Breast epithelium (tissue), 4 donors: ENCODE data around the gene WDR86. TPM values are rescaled to one million over a fixed set of nuclear protein-coding genes. Genes with fewer than 3 reads are reported as not detected.
A peak's percentile ranks its signal among the peaks of the same experiment; 100 is the strongest.

Source experiments
- DNase-seq, 2 donors: peaks; one replicate each; pipeline ENCODE4 v3.0.0-alpha.2; 2019; ENCODE audit warnings: low spot score in 2 of 2
- H3K27ac ChIP-seq, 2 donors: fragments of 200-600 bp; sonication (generic) in 1 of 2; one replicate each; pipeline ENCODE4 v1.5.1; 2016 to 2019; ENCODE audit warnings: mild to moderate bottlenecking in 1 of 2
- H3K27me3 ChIP-seq, 2 donors: fragments of 200-600 bp; sonication (generic) in 1 of 2; one replicate each; pipeline versions ENCODE4 v1.5.1 to v1.6.0; 2017 to 2019; ENCODE audit warnings: control low read depth in 1 of 2, mild to moderate bottlenecking in 1 of 2
- H3K36me3 ChIP-seq: fragments of 200-600 bp; one replicate; pipeline ENCODE4 v1.5.1; 2019
- H3K4me1 ChIP-seq, 2 donors: fragments of 200-600 bp; sonication (generic); one replicate each; pipeline ENCODE4 v1.5.1; 2016 to 2019; ENCODE audit warnings: control low read depth in 1 of 2
- H3K4me3 ChIP-seq, 3 donors: fragments of 200-600 bp; sonication (generic); 1 replicate in 2 of 3; 2 replicates in 1 of 3; pipeline ENCODE4 v1.5.1; 2016 to 2019; ENCODE audit warnings: mild to moderate bottlenecking in 3 of 3, moderate library complexity in 2 of 3
- H3K9me3 ChIP-seq, 2 donors: fragments of 200-600 bp; sonication (generic) in 1 of 2; one replicate each; pipeline ENCODE4 v1.5.1; 2016 to 2019; ENCODE audit warnings: control low read depth in 1 of 2
- POLR2A ChIP-seq: fragments of 450-650 bp; IDR thresholded peaks from one replicate; pipeline ENCODE4 v1.6.1; 2016; ENCODE audit warnings: antibody characterized with exemption, mild to moderate bottlenecking, moderate library complexity
- POLR2AphosphoS5 ChIP-seq, 3 donors: sonication (generic); formaldehyde crosslinking; IDR thresholded peaks; one replicate each; pipeline ENCODE4 v1.6.1; 2017; ENCODE audit warnings: antibody characterized with exemption in 3 of 3
- intact Hi-C: fragments of 100-400 bp; cut with DNase I; formaldehyde crosslinking; loops from one replicate; pipeline ENCODE4 v1.15.1; 2023; ENCODE audit warnings: low total_unique reads
- total RNA-seq, 3 donors: library from RNA; depleted of rRNA; stranded (reverse); fragments of >200 nt; gene quantifications; one replicate each; pipeline ENCODE4 v1.1.0, GENCODE V29; 2016
- TF ChIP-seq, protein P1 (sequence below), 3 donors: fragments of 450-650 bp; IDR thresholded peaks; one replicate each; pipeline ENCODE4 v1.5.1; 2016 to 2017; ENCODE audit warnings: antibody characterized with exemption in 3 of 3, mild to moderate bottlenecking in 3 of 3, moderate library complexity in 3 of 3

Gene WDR86
- total RNA-seq, 3 donors from 2014 or later, result 15.5 to 61.5 (median 57.0) TPM

DNA sequence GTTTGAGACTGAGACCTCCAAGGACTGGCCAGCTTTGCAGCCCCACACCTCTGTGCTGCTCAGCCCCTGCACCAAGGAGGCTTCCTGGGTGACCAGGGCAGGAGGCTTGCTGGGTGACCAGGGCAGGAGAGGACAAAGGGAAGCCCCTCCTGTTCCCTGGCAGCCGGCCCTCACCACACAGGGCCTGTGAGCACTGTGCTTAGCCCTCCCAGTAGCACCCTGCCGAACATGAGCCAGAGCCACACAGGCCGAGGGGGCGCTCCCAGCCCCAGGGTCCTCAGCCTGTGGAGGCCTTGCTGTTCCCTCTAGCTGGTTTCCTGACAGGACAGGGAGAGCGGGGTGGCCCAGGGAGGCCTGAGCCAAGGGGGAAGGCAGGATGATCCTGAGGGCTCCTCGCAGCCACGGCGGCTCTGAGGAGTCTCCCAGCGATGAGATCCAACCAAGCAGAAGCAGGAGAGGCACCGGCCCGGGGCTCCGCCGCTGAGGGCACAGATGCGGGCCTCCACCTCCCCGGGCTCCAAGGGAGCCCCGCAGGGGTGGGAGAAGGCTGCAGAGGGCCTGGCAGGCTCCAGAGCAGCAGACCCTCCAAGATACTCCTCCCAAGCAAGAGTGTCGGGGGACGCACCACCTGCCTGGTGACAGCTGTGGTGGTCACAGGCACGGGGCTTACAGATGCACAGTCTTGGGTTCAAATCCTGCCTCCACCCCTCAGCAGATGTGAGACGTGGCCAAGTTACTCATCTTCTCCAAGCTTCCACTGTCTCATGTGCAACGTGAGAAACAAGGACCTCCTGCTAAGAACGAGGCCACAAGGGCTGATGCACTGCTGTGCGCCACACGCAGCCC is 22.5 kb downstream of the WDR86 start:
- TF ChIP-seq POLR2AphosphoS5 (IDR thresholded peaks at IDR 0.05) (no peak), POLR2A (no peak)
- TF ChIP-seq, protein P1, sequence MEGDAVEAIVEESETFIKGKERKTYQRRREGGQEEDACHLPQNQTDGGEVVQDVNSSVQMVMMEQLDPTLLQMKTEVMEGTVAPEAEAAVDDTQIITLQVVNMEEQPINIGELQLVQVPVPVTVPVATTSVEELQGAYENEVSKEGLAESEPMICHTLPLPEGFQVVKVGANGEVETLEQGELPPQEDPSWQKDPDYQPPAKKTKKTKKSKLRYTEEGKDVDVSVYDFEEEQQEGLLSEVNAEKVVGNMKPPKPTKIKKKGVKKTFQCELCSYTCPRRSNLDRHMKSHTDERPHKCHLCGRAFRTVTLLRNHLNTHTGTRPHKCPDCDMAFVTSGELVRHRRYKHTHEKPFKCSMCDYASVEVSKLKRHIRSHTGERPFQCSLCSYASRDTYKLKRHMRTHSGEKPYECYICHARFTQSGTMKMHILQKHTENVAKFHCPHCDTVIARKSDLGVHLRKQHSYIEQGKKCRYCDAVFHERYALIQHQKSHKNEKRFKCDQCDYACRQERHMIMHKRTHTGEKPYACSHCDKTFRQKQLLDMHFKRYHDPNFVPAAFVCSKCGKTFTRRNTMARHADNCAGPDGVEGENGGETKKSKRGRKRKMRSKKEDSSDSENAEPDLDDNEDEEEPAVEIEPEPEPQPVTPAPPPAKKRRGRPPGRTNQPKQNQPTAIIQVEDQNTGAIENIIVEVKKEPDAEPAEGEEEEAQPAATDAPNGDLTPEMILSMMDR (IDR thresholded peaks at IDR 0.05), result no peak
- intact Hi-C loops, result no loop called here
- H3K9me3 ChIP-seq, result no peaks in the 10 kb centered on the region
- no peak for DNase-seq
- H3K4me3 ChIP-seq, result no peak overlapping the region
- H3K36me3 ChIP-seq, result no peaks in the 10 kb centered on the region
- H3K27ac ChIP-seq, result peak overlapping the region; percentile 60 to 61
- H3K4me1 ChIP-seq, result peaks cover 0 to 15% of the 10 kb centered on the region in 2 donors
- no peaks in the 10 kb centered on the region for H3K27me3 ChIP-seq

DNA sequence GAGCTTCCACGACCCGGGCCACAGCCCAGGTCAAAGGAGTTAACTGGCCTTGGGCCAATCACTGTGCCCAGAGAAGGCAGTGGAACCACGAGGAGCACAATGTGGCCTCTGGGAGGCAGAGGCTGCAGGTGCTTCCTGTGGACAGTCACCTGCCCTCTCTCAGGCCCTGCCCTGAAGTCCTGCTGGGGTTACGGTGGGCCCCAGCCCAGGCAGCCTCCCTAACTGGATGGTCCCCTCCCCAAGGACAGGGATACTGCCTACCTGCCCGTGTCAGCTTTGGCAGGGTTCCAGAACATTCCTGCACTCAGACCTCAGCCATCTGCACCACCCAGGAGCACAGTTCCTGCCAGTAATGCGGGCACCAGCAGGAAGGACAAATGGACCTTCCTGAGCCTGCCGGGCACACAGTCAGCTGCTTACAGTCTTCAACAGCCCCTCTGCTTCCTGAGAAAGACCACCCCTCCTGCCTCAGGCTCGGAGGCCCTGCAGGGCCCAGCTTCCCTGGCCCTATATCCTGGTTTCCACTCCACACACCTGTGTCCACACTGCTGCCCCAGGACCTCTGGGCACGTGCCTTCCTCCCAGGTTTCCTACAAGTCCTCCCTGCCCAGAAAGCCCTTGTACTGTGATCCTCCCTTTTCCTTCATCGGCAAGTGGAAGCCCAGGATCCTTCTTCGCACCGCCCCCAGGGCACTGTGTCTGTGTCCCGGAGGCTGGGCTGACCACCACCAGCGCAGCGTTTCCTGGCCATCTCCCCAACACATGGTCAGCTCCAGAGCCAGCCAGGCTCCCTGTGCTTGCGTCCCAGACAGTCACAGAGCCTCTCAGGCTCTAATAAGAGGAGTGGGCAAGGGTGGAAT is 23.3 kb downstream of the WDR86 start:
- intact Hi-C loops, result no loop called here

DNA sequence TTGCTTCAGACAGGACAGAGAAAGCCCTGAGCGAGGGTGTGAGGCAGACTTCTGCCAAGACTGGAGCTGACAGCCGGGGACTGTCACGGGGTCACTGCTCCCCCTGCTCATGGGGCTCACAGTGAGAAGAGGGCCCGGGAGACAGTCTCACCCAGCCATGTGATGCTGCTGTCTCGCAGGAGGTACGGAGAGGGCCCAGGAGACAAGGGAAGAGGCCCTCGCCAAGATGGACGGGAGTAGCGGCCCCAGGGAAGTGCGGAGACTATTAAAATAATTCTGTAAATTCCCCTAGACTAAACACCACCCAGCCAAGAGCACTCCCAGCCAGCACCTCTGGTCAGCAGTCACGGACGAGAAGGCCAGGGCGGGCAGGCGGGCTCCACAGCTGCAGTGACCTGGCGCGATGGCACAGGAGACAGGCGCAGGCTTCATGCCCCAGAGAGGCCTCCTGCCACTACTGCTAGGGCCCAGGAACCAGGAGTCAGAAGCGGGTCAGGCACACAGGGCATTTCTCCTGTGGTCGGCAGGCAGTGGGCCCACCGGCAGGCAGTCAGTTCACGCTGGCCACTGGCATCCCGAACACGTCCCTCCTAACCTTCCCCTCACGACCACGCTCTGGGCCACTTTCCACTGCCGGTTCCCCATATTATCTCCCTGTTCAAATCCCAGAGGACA is 24.1 kb downstream of the WDR86 start:
- TF ChIP-seq POLR2AphosphoS5 (IDR thresholded peaks at IDR 0.05) (no peak), POLR2A (no peak)
- TF ChIP-seq, protein P1 (IDR thresholded peaks at IDR 0.05), result no peak
- Histone ChIP-seq H3K4me3 (no peak overlapping the region), H3K36me3 (no peaks in the 10 kb centered on the region), H3K4me1 (peaks cover 0 to 15% of the 10 kb centered on the region in 2 donors), H3K27me3 (no peaks in the 10 kb centered on the region), H3K27ac (peak overlapping the region; percentile 60 to 61), H3K9me3 (no peaks in the 10 kb centered on the region)
- DNase-seq, result no peak
- intact Hi-C loops, result no loop called here

More for the DNA sequence above, 23.3 kb downstream of the WDR86 start:
- Histone ChIP-seq H3K4me1 (peaks cover 0 to 15% of the 10 kb centered on the region in 2 donors), H3K36me3 (no peaks in the 10 kb centered on the region), H3K4me3 (no peak overlapping the region), H3K27ac (peak overlapping the region; percentile 60 to 61), H3K9me3 (no peaks in the 10 kb centered on the region), H3K27me3 (no peaks in the 10 kb centered on the region)
- peak in 1 of 2 donors; percentile 56 for DNase-seq
- no peak for TF ChIP-seq POLR2AphosphoS5 (IDR thresholded peaks at IDR 0.05)
- TF ChIP-seq, protein P1 (IDR thresholded peaks at IDR 0.05), result no peak
- no peak for TF ChIP-seq POLR2A

DNA sequence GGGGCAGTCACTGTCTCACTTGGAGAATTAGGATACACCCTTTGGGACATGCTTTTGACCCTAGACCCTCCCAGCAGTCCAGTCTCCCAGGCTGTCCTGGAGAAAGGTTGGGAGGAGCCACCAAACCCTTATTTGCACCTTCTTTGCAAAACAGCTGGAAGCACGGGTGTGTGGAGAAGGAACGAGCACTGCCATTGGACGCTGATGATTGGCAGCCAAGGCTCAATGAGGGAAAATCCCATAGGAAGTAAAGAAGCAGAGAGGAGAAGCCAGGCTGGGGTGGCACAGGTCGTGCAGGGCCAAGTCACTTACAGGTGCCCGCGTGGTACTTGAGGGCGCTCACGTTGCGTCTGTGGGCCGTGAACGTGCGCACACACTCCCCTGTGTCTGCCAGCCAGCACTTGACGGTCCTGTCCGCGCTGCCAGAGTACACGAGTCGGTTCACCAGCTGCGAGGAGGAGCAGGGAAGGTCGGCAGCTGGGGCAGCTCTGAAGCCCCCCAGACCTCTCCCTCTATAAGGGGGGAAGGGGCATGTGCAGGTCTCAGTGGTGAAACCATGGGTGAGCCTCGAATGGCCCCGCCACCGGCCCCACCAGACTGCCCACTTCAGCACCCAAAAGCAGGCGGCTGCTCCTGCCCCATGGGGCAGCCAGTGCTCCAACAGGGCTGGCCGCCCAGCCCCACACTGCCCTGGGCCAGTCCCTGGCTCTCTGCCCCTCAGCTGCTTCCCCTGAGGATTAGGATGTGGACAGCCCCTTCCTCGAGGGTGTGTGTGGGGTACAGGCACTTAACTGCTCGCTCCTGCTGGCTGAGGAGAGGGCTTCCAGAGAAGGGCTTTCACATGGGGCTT is 24.8 kb downstream of the WDR86 start:
- H3K27ac ChIP-seq, result peak overlapping the region; percentile 60 to 61
- no peak overlapping the region for H3K4me3 ChIP-seq
- DNase-seq, result no peak
- no peaks in the 10 kb centered on the region for H3K27me3 ChIP-seq
- H3K4me1 ChIP-seq, result peaks cover 0 to 15% of the 10 kb centered on the region in 2 donors
- H3K36me3 ChIP-seq, result no peaks in the 10 kb centered on the region
- intact Hi-C loops, result no loop called here
- no peaks in the 10 kb centered on the region for H3K9me3 ChIP-seq
- TF ChIP-seq, protein P1 (IDR thresholded peaks at IDR 0.05), result no peak
- TF ChIP-seq POLR2A, result no peak
- TF ChIP-seq POLR2AphosphoS5 (IDR thresholded peaks at IDR 0.05), result no peak
